HG02938 (cell line): ENCODE results near the gene HPS5.

Source experiments
- ATAC-seq: cut with Tn5 transposase; IDR thresholded peaks from one replicate; pipeline ENCODE4 v1.9.1; 2021; ENCODE audit warnings: mild to moderate bottlenecking, moderate library complexity; ENCODE audit not compliant: unreplicated experiment

HPS5 gene

DNA sequence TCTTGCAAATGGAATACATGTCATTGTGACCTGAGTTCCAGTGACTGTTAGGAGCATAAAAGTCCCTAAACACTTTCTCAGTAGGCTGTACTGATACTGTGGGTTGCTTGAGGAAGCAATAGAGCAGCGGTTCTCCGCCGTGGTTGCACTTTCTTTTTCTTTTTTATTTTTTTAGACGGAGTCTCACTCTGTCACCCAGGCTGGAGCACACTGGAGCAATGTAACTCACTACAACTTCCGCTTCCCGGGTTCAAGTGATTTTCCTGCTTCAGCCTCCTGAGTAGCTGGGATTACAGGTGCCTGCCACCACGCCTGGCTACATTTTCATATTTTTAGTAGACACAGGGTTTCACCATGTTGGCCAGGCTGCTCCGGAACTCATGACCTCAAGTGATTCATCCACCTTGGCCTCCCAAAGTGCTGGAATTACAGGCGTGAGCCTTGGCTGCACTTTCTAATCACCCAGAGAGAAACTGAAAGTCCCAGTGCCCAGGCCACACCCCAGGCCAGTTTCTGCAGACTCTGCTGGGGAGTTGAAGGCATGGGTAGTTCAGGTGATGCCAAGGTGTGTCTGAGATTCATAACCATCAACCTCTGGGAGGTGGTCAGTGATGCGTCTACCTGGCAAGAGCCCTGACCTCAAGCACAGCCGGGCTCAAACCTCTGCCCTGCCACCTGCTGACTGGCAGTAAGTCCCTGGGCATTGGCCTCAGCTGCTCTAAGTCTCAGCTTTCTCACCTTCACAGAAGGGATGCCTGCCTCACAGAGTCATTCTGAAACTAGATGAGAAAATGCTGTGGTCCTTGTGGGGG lies 75.4 kb downstream of the HPS5 start:
- peak; percentile 82 for ATAC-seq

DNA sequence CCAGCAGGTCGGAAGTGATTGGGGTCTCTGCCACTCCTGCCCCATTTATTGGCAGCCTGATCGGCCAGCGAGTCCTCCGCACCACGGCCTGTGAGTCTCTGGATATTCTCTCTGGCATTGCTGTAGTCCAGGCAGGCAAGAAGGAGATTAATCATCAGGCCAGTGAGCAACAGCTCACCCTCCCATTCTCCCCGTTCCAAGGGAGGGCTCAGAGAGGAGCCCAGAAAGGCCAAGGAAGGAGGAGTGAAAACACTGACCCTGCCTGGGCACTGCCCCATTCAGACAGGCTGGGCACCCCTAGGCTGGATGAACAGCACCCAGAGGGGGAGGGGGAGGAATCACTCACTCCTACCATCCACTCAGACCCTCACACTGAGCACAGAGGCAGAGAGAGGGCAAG lies 76.5 kb downstream of the HPS5 start:
- ATAC-seq, result no peak

GRCh38 chr11:18243783-18244362 lies 78.1 kb downstream of the HPS5 start:
- no peak for ATAC-seq

- no peak for ATAC-seq
Measured at GRCh38 chr11:18239655-18240054, 82.3 kb downstream of the HPS5 start.

DNA sequence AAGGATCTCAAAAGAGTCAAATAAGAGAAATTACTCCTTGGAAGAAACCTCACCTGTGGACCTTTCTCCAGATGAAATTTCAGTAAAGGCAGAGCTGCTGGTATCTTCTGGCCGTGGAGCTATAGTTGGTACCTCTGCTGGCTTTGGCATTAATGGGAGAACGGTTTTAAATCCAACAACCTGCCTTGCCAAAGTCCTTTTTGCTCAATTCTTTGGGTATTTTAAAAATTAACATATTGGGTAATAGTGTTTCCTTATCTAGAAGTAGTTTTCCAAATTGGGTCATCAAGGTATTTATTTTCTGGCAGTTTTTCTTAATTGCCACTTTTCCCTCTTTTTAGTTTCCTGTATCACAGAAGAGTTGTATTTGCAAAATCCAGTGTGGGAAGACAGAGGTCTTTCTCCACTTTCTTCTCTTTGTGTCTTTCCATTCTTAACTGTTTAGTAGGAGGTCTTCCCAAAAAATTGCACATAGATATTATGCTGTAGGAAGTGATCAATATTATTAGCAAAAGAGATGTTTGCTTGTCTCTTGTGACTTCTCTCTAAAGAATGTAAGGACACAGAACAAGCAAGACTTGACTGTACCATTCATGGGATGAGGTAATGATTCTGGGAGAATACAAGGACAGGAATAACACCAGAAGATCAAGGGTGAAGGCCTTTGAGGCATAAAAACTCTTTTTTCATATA lies 85.1 kb downstream of the HPS5 start, which contains the start of gene SAA4:
SAA4 (minus strand) TSS at position 139 of the 693 bp plus-strand sequence. CDS start 876 bp downstream, outside the sequence.
- ATAC-seq, result no peak

GRCh38 chr11:18235394-18236334 lies 86.3 kb downstream of the HPS5 start:
- ATAC-seq, result no peak

- ATAC-seq, result no peak
Measured at GRCh38 chr11:18233912-18234311, 88.0 kb downstream of the HPS5 start.

GRCh38 chr11:18230859-18231258 lies 91.1 kb downstream of the HPS5 start:
- ATAC-seq, result no peak

DNA sequence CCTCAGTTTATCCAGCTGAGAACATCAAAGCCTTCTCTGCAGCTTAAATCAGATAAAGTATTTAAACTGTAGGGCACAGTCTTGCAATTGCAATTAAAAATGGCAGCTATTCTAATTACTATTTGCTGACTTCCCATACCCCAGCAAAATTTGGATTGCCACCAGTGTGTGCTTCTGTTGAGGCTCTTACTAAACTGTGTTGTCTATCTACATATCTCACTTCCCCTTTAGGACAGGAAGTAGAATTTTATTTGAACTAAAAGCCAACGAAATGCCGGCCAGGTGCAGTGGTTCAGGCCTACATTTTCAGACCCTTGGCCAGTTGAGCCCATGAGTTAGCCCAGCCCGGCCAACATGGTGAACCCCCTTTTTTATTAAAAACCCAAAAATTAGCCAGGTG lies 92.4 kb downstream of the HPS5 start:
- peak; percentile 97 for ATAC-seq
